Astrocyte of the cerebellum (primary cell): ENCODE measurements around the gene SH3RF3.
A peak's percentile ranks its signal among the peaks of the same experiment; 100 is the strongest.

Source experiments
- DNase-seq: peaks from one replicate; pipeline ENCODE4 v3.0.0-alpha.2; 2011; ENCODE audit warnings: low read depth
- H3K4me3 ChIP-seq: 2 replicates; pipeline ENCODE4 v1.5.1; 2011; ENCODE audit warnings: mild to moderate bottlenecking, low read depth, low read length, moderate library complexity
- in situ Hi-C: cut with HindIII; loops from 2 replicates; pipeline ENCODE4 v1.10.0; 2017; ENCODE audit warnings: low sequenced_read_pairs
- TF ChIP-seq, protein P1 (sequence below): IDR thresholded peaks from 2 replicates; pipeline ENCODE4 v1.5.1; 2012; ENCODE audit warnings: low read length, low read depth, moderate library complexity, mild to moderate bottlenecking; ENCODE audit errors: missing control alignments

The SH3RF3 gene

DNA sequence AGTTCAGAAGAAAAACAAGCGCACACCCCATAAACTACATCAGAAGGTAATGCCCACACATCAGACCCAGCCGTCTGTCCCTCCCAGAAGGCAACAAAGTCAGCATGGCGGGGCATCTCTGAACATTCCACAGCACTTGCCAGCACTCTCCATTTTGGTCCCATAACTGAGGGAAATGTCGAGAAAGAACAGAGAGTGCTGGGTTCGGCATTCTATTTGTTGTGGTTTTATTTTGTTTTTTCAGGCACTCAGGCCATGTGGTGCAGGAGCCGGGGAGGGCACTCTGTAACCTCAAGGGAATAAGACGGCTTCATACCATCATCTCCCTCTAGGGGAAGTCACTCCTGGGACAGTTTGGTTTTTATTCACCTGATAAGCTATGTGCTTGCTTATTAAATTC, 328.8 kb downstream of the SH3RF3 start:
- H3K4me3 ChIP-seq: no peak overlapping the region
- no peak for DNase-seq
- TF ChIP-seq, protein P1, sequence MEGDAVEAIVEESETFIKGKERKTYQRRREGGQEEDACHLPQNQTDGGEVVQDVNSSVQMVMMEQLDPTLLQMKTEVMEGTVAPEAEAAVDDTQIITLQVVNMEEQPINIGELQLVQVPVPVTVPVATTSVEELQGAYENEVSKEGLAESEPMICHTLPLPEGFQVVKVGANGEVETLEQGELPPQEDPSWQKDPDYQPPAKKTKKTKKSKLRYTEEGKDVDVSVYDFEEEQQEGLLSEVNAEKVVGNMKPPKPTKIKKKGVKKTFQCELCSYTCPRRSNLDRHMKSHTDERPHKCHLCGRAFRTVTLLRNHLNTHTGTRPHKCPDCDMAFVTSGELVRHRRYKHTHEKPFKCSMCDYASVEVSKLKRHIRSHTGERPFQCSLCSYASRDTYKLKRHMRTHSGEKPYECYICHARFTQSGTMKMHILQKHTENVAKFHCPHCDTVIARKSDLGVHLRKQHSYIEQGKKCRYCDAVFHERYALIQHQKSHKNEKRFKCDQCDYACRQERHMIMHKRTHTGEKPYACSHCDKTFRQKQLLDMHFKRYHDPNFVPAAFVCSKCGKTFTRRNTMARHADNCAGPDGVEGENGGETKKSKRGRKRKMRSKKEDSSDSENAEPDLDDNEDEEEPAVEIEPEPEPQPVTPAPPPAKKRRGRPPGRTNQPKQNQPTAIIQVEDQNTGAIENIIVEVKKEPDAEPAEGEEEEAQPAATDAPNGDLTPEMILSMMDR: peak; percentile 35
- in situ Hi-C loops: no loop called here

DNA sequence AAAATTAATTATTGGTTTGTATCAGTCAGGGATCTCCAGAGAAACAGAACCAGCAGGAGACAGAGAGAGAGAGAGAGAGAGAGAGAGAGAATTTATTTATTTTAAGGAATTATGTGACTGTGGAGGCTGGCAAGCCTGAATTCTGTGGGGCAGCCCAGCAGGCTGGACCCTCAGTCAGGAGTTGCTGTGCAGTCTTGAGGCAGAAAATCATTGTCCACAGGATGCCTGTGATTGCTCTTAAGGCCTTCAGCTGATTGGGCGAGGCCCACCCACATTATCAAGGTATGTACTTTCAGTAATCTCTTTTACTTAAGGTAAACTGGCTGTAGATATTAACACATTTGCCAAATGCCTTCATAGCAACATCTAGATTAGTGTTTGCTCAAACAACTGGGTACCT, 329.5 kb downstream of the SH3RF3 start:
- no peak overlapping the region for H3K4me3 ChIP-seq
- TF ChIP-seq, protein P1: no peak
- no peak for DNase-seq
- in situ Hi-C loops: no loop called here

DNA sequence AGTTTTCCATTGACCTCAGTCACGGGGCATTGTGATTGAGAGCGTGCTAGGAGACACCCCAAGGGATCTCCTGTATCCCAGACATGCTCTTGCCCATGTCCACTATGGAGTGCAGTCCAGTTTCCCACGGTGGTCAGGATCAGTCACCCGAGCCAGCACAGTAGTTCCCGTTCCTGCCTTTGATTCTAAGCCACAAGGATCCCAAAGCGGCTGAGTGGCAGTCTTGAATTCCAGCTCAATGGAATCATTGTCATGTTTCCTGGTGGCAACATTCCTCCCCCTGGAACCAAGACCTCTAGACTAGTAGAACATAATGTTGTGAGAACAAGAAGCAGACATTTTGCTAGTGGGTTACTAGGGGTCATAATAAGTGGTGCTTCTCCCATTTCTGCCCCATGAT, 330.5 kb downstream of the SH3RF3 start:
- no peak for DNase-seq
- in situ Hi-C loops: no loop called here
- TF ChIP-seq, protein P1: no peak
- H3K4me3 ChIP-seq: no peak overlapping the region

DNA sequence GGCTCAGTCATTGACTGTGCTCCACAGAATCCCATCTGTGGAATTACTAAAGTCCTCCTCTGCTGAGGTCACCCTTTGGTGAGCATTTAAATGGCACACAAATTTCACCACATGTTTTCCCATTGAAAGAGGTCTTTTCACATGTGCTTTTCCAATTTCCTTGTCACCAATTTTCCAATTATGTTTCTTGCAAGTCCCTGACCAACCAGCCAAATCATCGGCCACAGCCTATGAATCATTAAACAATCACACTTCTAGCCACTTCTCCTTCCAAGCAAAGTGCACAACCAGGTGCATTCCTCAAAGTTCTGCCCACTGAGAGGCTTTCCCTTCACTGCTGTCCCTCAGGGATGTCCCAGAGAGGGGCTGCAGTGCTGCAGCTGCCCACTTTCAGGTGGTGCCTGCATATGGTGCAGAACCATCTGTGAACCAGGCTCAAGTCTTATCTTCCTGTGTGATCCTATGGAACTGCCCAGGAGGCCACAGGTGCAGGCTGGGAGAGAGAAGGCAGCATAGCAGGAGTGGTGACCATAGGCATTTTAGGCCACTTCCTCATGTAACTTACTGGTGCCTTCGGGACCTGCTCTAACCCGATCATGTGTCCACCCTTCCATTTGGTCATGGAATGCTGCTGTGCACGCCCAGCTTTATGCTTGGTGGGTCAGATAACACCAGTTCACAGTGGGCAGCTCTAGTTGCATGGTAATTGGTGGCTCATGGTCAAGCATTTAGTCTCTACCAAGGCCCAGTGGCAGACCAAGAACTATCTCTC, 331.7 kb downstream of the SH3RF3 start:
- no peak overlapping the region for H3K4me3 ChIP-seq
- no peak for DNase-seq
- TF ChIP-seq, protein P1: no peak
- in situ Hi-C loops: no loop called here

DNA sequence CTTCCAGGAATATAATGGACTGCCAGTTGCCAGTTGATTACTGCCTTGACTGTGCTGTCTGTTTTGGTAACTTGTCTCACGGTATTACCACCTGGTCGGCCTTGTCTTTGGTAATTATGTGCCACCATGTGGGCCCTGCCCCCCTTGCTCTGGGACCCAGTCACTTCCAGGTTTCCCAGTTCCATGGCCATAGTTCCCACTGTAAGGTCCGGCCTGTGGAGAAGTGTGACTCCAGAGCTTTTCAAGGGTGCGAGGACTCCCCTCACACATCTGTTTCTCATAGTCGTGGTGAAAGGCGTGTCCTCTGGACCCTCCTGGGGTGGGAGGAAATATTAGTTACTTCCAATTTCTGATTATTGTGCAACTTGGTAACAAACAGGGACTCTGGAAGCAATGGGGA, 334.2 kb downstream of the SH3RF3 start:
- in situ Hi-C loops: no loop called here
- no peak overlapping the region for H3K4me3 ChIP-seq
- TF ChIP-seq, protein P1: no peak
- no peak for DNase-seq

DNA sequence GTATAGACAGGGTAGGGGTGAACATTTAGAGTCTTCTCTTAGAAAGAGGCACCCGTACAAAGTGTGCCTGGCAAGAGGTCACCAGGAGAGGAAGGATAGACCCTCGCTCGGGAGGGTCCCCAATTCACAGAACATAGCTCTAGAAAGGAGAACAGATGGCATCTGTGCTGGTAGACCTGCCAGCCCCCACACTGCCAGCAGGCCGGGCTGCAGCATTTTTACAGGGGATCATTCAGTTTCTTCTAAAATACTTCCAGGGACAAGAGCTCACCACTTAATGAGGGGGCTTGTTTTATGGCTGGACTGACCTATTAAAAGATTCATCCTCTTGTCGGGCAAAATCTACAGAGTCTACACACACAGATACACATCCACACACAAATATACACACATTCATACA, 334.9 kb downstream of the SH3RF3 start:
- TF ChIP-seq, protein P1: no peak
- no peak for DNase-seq
- H3K4me3 ChIP-seq: no peak overlapping the region
- in situ Hi-C loops: no loop called here
